ENCODE data around the gene SKAP2.
"Not testable (repeated sequence)": the region's sequence is repeated elsewhere in the genome, so short reads cannot be mapped to it uniquely, and the experiment has no call there.

SKAP2 gene

GRCh38 chr7:26856176-26856985, 8.0 kb downstream of the SKAP2 start:
- H3K4me3 ChIP-seq (ENCODE audit: low read depth in 1 of 2, low read length in 2 of 2): no peak overlapping the region
- no peak overlapping the region for H3K27ac ChIP-seq (ENCODE audit: low read depth, low read length)
- H3K9me3 ChIP-seq (ENCODE audit: low read length): no peaks in the 10 kb centered on the region
- H3K36me3 ChIP-seq (ENCODE audit: insufficient read depth, low read length): no peaks in the 10 kb centered on the region
- no peak overlapping the region for H3K9ac ChIP-seq (ENCODE audit: low read length)
- H3K27me3 ChIP-seq (ENCODE audit: control insufficient read depth in 1 of 2, insufficient read depth in 2 of 2, low read length in 2 of 2): peaks cover 10 to 24% of the 10 kb centered on the region in 2 donors
- H3K4me1 ChIP-seq (ENCODE audit: insufficient read depth, low read length): no peaks in the 10 kb centered on the region

DNA sequence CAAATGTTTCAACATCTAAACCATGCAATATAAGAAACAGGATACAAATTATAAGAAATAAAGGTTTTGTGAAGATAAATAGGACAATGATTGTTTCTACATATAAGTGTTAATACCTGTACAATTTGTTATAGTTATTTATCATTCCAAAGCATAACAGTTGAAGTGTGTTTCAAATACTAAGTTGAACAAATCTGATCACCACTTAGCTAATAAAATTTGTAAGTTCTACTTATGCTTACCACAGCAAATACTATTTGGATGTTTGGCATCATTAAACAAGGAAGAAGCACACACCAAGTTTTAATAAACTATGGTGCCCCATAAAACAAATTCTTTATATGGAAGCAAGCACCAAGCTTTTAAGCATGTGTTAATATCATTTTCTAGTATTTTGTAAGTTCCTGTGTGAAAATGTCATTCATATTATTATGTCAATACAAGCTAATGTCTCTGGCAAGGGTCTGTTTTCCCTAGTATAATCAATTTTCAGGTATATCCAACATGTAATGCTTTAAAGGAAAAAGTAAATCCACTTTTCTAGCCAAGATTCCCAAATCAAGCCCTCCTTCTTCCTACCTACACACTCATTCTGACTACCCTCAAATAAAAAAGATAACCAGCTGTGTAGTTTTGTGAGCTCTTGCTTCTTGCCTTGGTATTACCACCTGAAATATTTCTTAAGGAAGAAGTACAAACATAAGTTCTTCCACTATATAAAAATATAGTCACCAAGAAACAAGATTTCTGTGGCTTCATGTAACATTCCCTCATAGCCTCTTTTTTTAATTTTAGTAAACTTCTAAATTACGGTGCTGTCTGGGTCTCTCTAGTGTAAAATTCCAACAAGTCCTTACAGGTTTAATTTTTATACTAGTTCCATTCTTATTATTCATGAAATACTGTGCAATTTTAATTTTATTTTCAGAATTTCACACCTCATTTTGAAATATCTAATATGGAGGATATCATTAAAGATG, 9.2 kb downstream of the SKAP2 start:
- Histone ChIP-seq H3K27me3 (ENCODE audit: control insufficient read depth in 1 of 2, insufficient read depth in 2 of 2, low read length in 2 of 2) (peaks cover 10 to 15% of the 10 kb centered on the region in 2 donors), H3K9ac (ENCODE audit: low read length) (no peak overlapping the region), H3K27ac (ENCODE audit: low read depth, low read length) (no peak overlapping the region), H3K36me3 (ENCODE audit: insufficient read depth, low read length) (no peaks in the 10 kb centered on the region), H3K4me3 (ENCODE audit: low read depth in 1 of 2, low read length in 2 of 2) (no peak overlapping the region), H3K9me3 (ENCODE audit: low read length) (no peaks in the 10 kb centered on the region), H3K4me1 (ENCODE audit: insufficient read depth, low read length) (no peaks in the 10 kb centered on the region)

DNA sequence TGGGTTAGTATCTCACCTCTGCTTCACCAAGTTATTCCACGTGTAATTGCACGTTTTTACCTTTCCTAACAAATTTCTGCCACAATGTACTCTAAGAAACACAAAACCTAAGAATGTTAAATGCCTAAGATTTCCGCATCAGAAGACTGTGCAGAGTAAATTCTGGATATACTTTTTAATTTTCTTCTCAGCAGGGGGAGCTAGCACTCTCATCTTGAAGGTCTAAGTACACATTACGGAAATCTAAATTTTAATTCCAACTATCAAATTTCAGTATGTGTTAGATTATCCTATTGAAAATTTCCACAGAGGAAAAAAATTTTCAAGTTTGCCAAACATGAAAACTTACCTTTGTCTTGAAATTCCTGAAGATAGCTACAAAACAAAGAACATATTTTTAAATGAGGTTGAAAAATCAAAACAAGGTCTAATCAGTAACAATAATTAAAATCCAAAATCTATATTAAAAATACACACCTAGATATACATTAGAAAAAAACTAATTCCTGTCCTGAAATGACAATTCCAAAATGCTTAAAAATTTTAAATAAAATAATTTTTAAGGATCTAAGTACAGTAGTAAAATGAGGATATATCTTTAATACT, 10.5 kb downstream of the SKAP2 start:
- no peaks in the 10 kb centered on the region for H3K36me3 ChIP-seq (ENCODE audit: insufficient read depth, low read length)
- H3K27me3 ChIP-seq (ENCODE audit: control insufficient read depth in 1 of 2, insufficient read depth in 2 of 2, low read length in 2 of 2): peaks cover 10 to 12% of the 10 kb centered on the region in 2 donors
- H3K9ac ChIP-seq (ENCODE audit: low read length): no peak overlapping the region
- no peaks in the 10 kb centered on the region for H3K9me3 ChIP-seq (ENCODE audit: low read length)
- no peak overlapping the region for H3K4me3 ChIP-seq (ENCODE audit: low read depth in 1 of 2, low read length in 2 of 2)
- H3K4me1 ChIP-seq (ENCODE audit: insufficient read depth, low read length): no peaks in the 10 kb centered on the region
- H3K27ac ChIP-seq (ENCODE audit: low read depth, low read length): no peak overlapping the region

- no peak overlapping the region for H3K4me3 ChIP-seq (ENCODE audit: low read depth in 1 of 2, low read length in 2 of 2)
- H3K27me3 ChIP-seq (ENCODE audit: control insufficient read depth in 1 of 2, insufficient read depth in 2 of 2, low read length in 2 of 2): peaks cover 6% of the 10 kb centered on the region in 2 donors
- H3K27ac ChIP-seq (ENCODE audit: low read depth, low read length): no peak overlapping the region
- no peak overlapping the region for H3K9ac ChIP-seq (ENCODE audit: low read length)
- no peaks in the 10 kb centered on the region for H3K9me3 ChIP-seq (ENCODE audit: low read length)
- H3K4me1 ChIP-seq (ENCODE audit: insufficient read depth, low read length): no peaks in the 10 kb centered on the region
- H3K36me3 ChIP-seq (ENCODE audit: insufficient read depth, low read length): no peaks in the 10 kb centered on the region
These were observed 14.2 kb downstream of the SKAP2 start for GRCh38 chr7:26850193-26850651.

DNA sequence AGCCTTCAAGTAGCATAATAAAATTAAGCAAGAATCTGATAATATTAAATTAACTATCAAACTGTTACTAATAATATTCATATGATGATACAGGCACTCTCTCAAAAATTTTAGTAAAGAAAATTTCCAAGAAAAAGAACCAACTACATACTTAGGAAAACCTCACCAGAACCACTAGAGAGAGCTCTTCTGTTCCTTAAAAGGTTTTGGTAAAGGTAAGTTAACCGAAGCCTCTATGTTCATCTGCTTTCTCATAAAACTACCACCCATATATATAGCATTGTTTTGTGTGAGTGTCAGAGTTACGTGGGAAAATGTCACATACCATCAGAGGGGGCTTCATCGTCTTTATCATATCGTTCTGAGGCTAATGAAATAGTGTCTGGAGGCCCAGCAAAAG, 20.7 kb downstream of the SKAP2 start:
- Histone ChIP-seq H3K9ac (ENCODE audit: low read length) (no peak overlapping the region), H3K27ac (ENCODE audit: low read depth, low read length) (no peak overlapping the region), H3K4me1 (ENCODE audit: insufficient read depth, low read length) (no peaks in the 10 kb centered on the region), H3K36me3 (ENCODE audit: insufficient read depth, low read length) (no peaks in the 10 kb centered on the region), H3K27me3 (ENCODE audit: control insufficient read depth in 1 of 2, insufficient read depth in 2 of 2, low read length in 2 of 2) (no peaks in the 10 kb centered on the region), H3K4me3 (ENCODE audit: low read depth in 1 of 2, low read length in 2 of 2) (no peak overlapping the region), H3K9me3 (ENCODE audit: low read length) (no peaks in the 10 kb centered on the region)

- H3K27me3 ChIP-seq (ENCODE audit: control insufficient read depth in 1 of 2, insufficient read depth in 2 of 2, low read length in 2 of 2): no peaks in the 10 kb centered on the region
- no peak overlapping the region for H3K4me3 ChIP-seq (ENCODE audit: low read depth in 1 of 2, low read length in 2 of 2)
- H3K36me3 ChIP-seq (ENCODE audit: insufficient read depth, low read length): no peaks in the 10 kb centered on the region
- no peak overlapping the region for H3K9ac ChIP-seq (ENCODE audit: low read length)
- no peaks in the 10 kb centered on the region for H3K9me3 ChIP-seq (ENCODE audit: low read length)
- no peaks in the 10 kb centered on the region for H3K4me1 ChIP-seq (ENCODE audit: insufficient read depth, low read length)
- no peak overlapping the region for H3K27ac ChIP-seq (ENCODE audit: low read depth, low read length)
These were observed 21.5 kb downstream of the SKAP2 start for GRCh38 chr7:26842897-26843296.

GRCh38 chr7:26841003-26841739, 23.2 kb downstream of the SKAP2 start:
- H3K27me3 ChIP-seq (ENCODE audit: control insufficient read depth in 1 of 2, insufficient read depth in 2 of 2, low read length in 2 of 2): no peaks in the 10 kb centered on the region
- H3K36me3 ChIP-seq (ENCODE audit: insufficient read depth, low read length): no peaks in the 10 kb centered on the region
- no peak overlapping the region for H3K27ac ChIP-seq (ENCODE audit: low read depth, low read length)
- no peaks in the 10 kb centered on the region for H3K4me1 ChIP-seq (ENCODE audit: insufficient read depth, low read length)
- no peak overlapping the region for H3K4me3 ChIP-seq (ENCODE audit: low read depth in 1 of 2, low read length in 2 of 2)
- no peaks in the 10 kb centered on the region for H3K9me3 ChIP-seq (ENCODE audit: low read length)
- no peak overlapping the region for H3K9ac ChIP-seq (ENCODE audit: low read length)

DNA sequence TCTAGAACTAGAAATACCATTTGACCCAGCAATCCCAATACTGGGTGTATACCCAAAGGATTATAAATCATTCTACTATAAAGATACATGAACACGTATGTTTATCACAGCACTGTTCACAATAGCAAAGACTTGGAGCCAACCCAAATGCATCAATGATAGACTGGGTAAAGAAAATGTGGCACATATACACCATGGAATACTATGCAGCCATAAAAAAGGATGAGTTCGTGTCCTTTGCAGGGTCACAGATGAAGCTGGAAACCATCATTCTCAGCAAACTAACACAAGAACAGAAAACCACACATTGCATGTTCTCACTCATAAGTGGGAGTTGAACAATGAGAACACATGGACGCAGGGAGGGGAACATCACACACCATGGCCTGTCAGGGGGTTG, 27.6 kb downstream of the SKAP2 start:
- H3K27me3 ChIP-seq (ENCODE audit: control insufficient read depth in 1 of 2, insufficient read depth in 2 of 2, low read length in 2 of 2); H3K4me1 ChIP-seq (ENCODE audit: insufficient read depth, low read length); H3K9me3 ChIP-seq (ENCODE audit: low read length); H3K9ac ChIP-seq (ENCODE audit: low read length); H3K27ac ChIP-seq (ENCODE audit: low read depth, low read length); H3K36me3 ChIP-seq (ENCODE audit: insufficient read depth, low read length); H3K4me3 ChIP-seq (ENCODE audit: low read depth in 1 of 2, low read length in 2 of 2): not testable (repeated sequence)

DNA sequence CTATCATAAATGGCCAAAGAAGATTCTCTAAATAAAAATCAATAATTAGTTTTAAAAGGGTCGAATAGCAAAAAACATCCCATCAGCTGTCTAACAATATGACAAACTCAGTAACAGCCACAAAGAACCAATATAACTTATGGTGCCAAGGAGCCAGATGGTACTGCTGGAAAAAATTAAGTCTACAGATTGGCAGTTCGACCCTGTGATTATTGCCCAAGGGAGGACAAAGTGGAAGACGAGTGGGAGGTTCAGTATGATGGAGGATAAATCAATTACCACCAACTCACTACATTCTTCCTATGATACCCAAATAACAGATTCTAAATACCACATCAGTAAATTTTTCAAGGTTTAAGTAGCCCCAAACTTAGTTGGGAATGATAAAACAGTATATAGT, 49.0 kb downstream of the SKAP2 start:
- Histone ChIP-seq H3K4me1 (ENCODE audit: insufficient read depth, low read length) (no peaks in the 10 kb centered on the region), H3K27me3 (ENCODE audit: control insufficient read depth in 1 of 2, insufficient read depth in 2 of 2, low read length in 2 of 2) (no peaks in the 10 kb centered on the region), H3K27ac (ENCODE audit: low read depth, low read length) (no peak overlapping the region), H3K9me3 (ENCODE audit: low read length) (no peaks in the 10 kb centered on the region), H3K9ac (ENCODE audit: low read length) (no peak overlapping the region), H3K4me3 (ENCODE audit: low read depth in 1 of 2, low read length in 2 of 2) (no peak overlapping the region), H3K36me3 (ENCODE audit: insufficient read depth, low read length) (no peaks in the 10 kb centered on the region)

- H3K36me3 ChIP-seq (ENCODE audit: insufficient read depth, low read length): no peaks in the 10 kb centered on the region
- H3K9me3 ChIP-seq (ENCODE audit: low read length): no peaks in the 10 kb centered on the region
- H3K9ac ChIP-seq (ENCODE audit: low read length): no peak overlapping the region
- H3K27ac ChIP-seq (ENCODE audit: low read depth, low read length): no peak overlapping the region
- H3K4me3 ChIP-seq (ENCODE audit: low read depth in 1 of 2, low read length in 2 of 2): no peak overlapping the region
- no peaks in the 10 kb centered on the region for H3K4me1 ChIP-seq (ENCODE audit: insufficient read depth, low read length)
- H3K27me3 ChIP-seq (ENCODE audit: control insufficient read depth in 1 of 2, insufficient read depth in 2 of 2, low read length in 2 of 2): no peaks in the 10 kb centered on the region
These were observed 51.0 kb downstream of the SKAP2 start for GRCh38 chr7:26813432-26813831.

- Histone ChIP-seq H3K27me3 (ENCODE audit: control insufficient read depth in 1 of 2, insufficient read depth in 2 of 2, low read length in 2 of 2) (no peaks in the 10 kb centered on the region), H3K27ac (ENCODE audit: low read depth, low read length) (no peak overlapping the region), H3K4me1 (ENCODE audit: insufficient read depth, low read length) (no peaks in the 10 kb centered on the region), H3K36me3 (ENCODE audit: insufficient read depth, low read length) (no peaks in the 10 kb centered on the region), H3K9ac (ENCODE audit: low read length) (no peak overlapping the region), H3K9me3 (ENCODE audit: low read length) (no peaks in the 10 kb centered on the region), H3K4me3 (ENCODE audit: low read depth in 1 of 2, low read length in 2 of 2) (no peak overlapping the region)
These were observed 69.8 kb downstream of the SKAP2 start for GRCh38 chr7:26794541-26794940.

All from muscle layer of colon (tissue), 2 donors.